HepG2 (cell line): Measurements from ENCODE around the gene IL2RA. TPM values are rescaled to one million over a fixed set of nuclear protein-coding genes. Genes with fewer than 3 reads are reported as not detected.

Source experiments
- ATAC-seq: fragments of 200-7000 bp; cut with Tn5 transposase; 3 replicates; pipeline ENCODE4 v1.9.1; 2020; ENCODE audit warnings: mild to moderate bottlenecking, moderate library complexity
- BruUV-seq: library from RNA; stranded (reverse); fragments of 400-500 nt; replicated peaks from 2 replicates; lab custom pipeline; 2021; lab: Mats Ljungman, UMichigan
- CTCF ChIA-PET: fragments of 300-600 bp; formaldehyde crosslinking; extraction: SDS; loops from one replicate; lab custom pipeline; 2021; ENCODE audit warnings: low total read pairs, inconsistent platforms, low intra/inter-chr PET ratio; lab: Yijun Ruan, JAX
- POLR2A ChIA-PET: fragments of 350-600 bp; sonication (Branson Sonifier 250); formaldehyde crosslinking; loops from one replicate; lab custom pipeline; 2020; ENCODE audit warnings: antibody characterized with exemption, inconsistent platforms; lab: Yijun Ruan, JAX
- DNase-seq: peaks from one replicate; pipeline ENCODE4 v3.0.0-alpha.2; 2015; ENCODE audit warnings: low spot score
- FAIRE-seq: peaks from 3 replicates; lab custom pipeline; 2011; peaks lifted over from hg19 to GRCh38; lab: Jason Lieb, UNC
- H2AFZ ChIP-seq: one replicate; pipeline ENCODE4 v1.6.1; 2011; ENCODE audit warnings: low read length, inconsistent platforms
- H3K27ac ChIP-seq: fragments of 300-600 bp; 3 replicates; pipeline ENCODE4 v1.8.0; 2011; ENCODE audit warnings: mixed run types, mild to moderate bottlenecking, mixed read lengths, low read length, inconsistent platforms; ENCODE audit not compliant: insufficient read depth; ENCODE audit errors: extremely low read length
- H3K27me3 ChIP-seq, 2 experiments: fragments of 200-600 bp in 1 of 2; 2 replicates in 1 of 2; 3 replicates in 1 of 2; pipeline versions ENCODE4 v1.6.0 to v1.8.0; 2011; ENCODE audit warnings: low read length in 2 of 2, mild to moderate bottlenecking in 2 of 2, moderate library complexity in 2 of 2, inconsistent platforms in 1 of 2; ENCODE audit not compliant: insufficient read depth in 2 of 2, control insufficient read depth in 1 of 2
- H3K36me3 ChIP-seq, 2 experiments: fragments of 200-600 bp in 1 of 2; replicated peaks in 1 of 2; 2 replicates in 1 of 2; 3 replicates in 1 of 2; pipeline versions ENCODE4 v1.5.1 to v1.8.0; 2011; ENCODE audit warnings: low read length in 2 of 2, inconsistent platforms in 1 of 2; ENCODE audit not compliant: insufficient read depth in 2 of 2, control insufficient read depth in 1 of 2
- H3K4me1 ChIP-seq: 2 replicates; pipeline ENCODE4 v1.5.1; 2012; ENCODE audit warnings: low read length, inconsistent platforms; ENCODE audit not compliant: insufficient read depth
- H3K4me2 ChIP-seq: 2 replicates; pipeline ENCODE4 v1.6.0; 2011; ENCODE audit warnings: low read depth, low read length, inconsistent platforms
- H3K4me3 ChIP-seq, 3 experiments: fragments of 200-600 bp in 1 of 3; sonication (generic), shearing (Covaris generic) in 1 of 3; replicated peaks in 1 of 3; 2 replicates each; pipeline ENCODE4 v1.5.1; 2011 to 2016; ENCODE audit warnings: low read length in 3 of 3, inconsistent platforms in 2 of 3, low read depth in 2 of 3, mild to moderate bottlenecking in 2 of 3, control low read depth in 1 of 3, mixed read lengths in 1 of 3; ENCODE audit not compliant: insufficient read depth in 1 of 3
- H3K79me2 ChIP-seq: one replicate; pipeline ENCODE4 v1.6.1; 2011; ENCODE audit warnings: low read length, inconsistent platforms; ENCODE audit not compliant: insufficient read depth
- H3K9ac ChIP-seq: 2 replicates; pipeline ENCODE4 v1.6.0; 2011; ENCODE audit warnings: mild to moderate bottlenecking, low read depth, low read length, inconsistent platforms; ENCODE audit not compliant: insufficient read depth
- H3K9me3 ChIP-seq: 2 replicates; pipeline ENCODE4 v1.5.1; 2012; ENCODE audit warnings: mild to moderate bottlenecking, low read length
- H4K20me1 ChIP-seq: 2 replicates; pipeline ENCODE4 v1.6.0; 2011; ENCODE audit warnings: inconsistent platforms, mild to moderate bottlenecking, low read length, moderate library complexity; ENCODE audit not compliant: insufficient read depth
- GMEB1 ChIP-seq: sonication (generic); formaldehyde crosslinking; IDR thresholded peaks from 2 replicates; pipeline ENCODE4 v1.5.1; 2020; ENCODE audit warnings: missing genetic modification reagents, mild to moderate bottlenecking, borderline replicate concordance
- PITX1 ChIP-seq: sonication (generic); formaldehyde crosslinking; IDR thresholded peaks from 2 replicates; pipeline ENCODE4 v1.5.1; 2020; ENCODE audit warnings: mild to moderate bottlenecking, missing genetic modification reagents
- THAP11 ChIP-seq: IDR thresholded peaks from 2 replicates; pipeline ENCODE4 v1.6.1; 2016; ENCODE audit warnings: missing biosample characterization, missing genetic modification reagents
- TP53 ChIP-seq: sonication (generic); formaldehyde crosslinking; conservative IDR thresholded peaks from 2 replicates; pipeline ENCODE4 v1.4.0; 2020; ENCODE audit warnings: missing genetic modification reagents
- ZKSCAN5 ChIP-seq: sonication (generic); formaldehyde crosslinking; IDR thresholded peaks from 2 replicates; pipeline ENCODE4 v1.5.1; 2020; ENCODE audit warnings: mild to moderate bottlenecking, missing genetic modification reagents
- ZNF773 ChIP-seq: sonication (generic); formaldehyde crosslinking; IDR thresholded peaks from 2 replicates; pipeline ENCODE4 v1.4.0; 2020; ENCODE audit warnings: missing genetic modification reagents, borderline replicate concordance
- in situ Hi-C: cut with HindIII; loops from 2 replicates; pipeline ENCODE4 v1.10.0; 2017; ENCODE audit warnings: low pct_unique_long_range_greater_than_20kb; ENCODE audit not compliant: extremely low pct_ligation_motif_present
- intact Hi-C: fragments of 100-400 bp; cut with micrococcal nuclease; formaldehyde crosslinking; loops from one replicate; pipeline ENCODE4 v1.10.0; 2022; ENCODE audit not compliant: unreplicated experiment
- polyA plus RNA-seq, 8 experiments: library from polyadenylated mRNA; depleted of rRNA in 3 of 8; stranded (reverse) in 7 of 8; unstranded in 1 of 8; fragments of >200 nt; fragmentation: Illumina TruSeq in 4 of 8; extraction: Trizol in 4 of 8; gene quantifications; 2 replicates each; pipeline versions ENCODE4 v1.2.1 to v1.2.3, GENCODE V29; 2011 to 2016; ENCODE audit warnings: low read depth in 4 of 8, missing spikeins in 1 of 8, mixed read lengths in 1 of 8; ENCODE audit not compliant: insufficient read depth in 1 of 8
- total RNA-seq, 5 experiments: library from RNA; depleted of rRNA; stranded (reverse); fragments of >200 nt; fragmentation: Illumina TruSeq; extraction: Trizol; gene quantifications; 2 replicates each; pipeline ENCODE4 v1.2.3, GENCODE V29; 2016; ENCODE audit warnings: low read depth in 1 of 5
- TF ChIP-seq, protein P1 (sequence below): sonication (generic); formaldehyde crosslinking; IDR thresholded peaks from 2 replicates; pipeline ENCODE4 v1.4.0; 2020; ENCODE audit warnings: mild to moderate bottlenecking, missing genetic modification reagents, borderline replicate concordance
- TF ChIP-seq, protein P2 (sequence below), 2 experiments: sonication (generic) in 1 of 2; formaldehyde crosslinking in 1 of 2; IDR thresholded peaks; 2 replicates each; pipeline versions ENCODE4 v1.4.0 to v1.6.1; 2018 to 2020; ENCODE audit warnings: missing genetic modification reagents in 2 of 2, borderline replicate concordance in 1 of 2, low read depth in 1 of 2, mild to moderate bottlenecking in 1 of 2, missing biosample characterization in 1 of 2
- TF ChIP-seq, protein P3 (sequence below): sonication (generic); formaldehyde crosslinking; IDR thresholded peaks from 2 replicates; pipeline ENCODE4 v1.8.0; 2022; ENCODE audit warnings: mild to moderate bottlenecking, missing genetic modification reagents, moderate library complexity
- TF ChIP-seq, protein P4 (sequence below): sonication (generic); formaldehyde crosslinking; IDR thresholded peaks from 2 replicates; pipeline ENCODE4 v1.4.0; 2020; ENCODE audit warnings: mild to moderate bottlenecking, missing genetic modification reagents

The IL2RA gene
- total and polyA plus RNA-seq, 2 of the 13 experiments (the other 11 are each of a cell fraction or from before 2014, with no cell fraction given): not detected

- BruUV-seq: no TSS peak
- POLR2A ChIA-PET: no interaction called here
- no peak for FAIRE-seq
These were observed 70.5 kb downstream of the IL2RA start for GRCh38 chr10:5991708-5992107.

More at GRCh38 chr10:5991708-5992107, 70.5 kb downstream of the IL2RA start:
- intact Hi-C loops (no loop called here), in situ Hi-C loops (no loop called here)
- CTCF ChIA-PET: no interaction called here
- TF ChIP-seq, protein P1, sequence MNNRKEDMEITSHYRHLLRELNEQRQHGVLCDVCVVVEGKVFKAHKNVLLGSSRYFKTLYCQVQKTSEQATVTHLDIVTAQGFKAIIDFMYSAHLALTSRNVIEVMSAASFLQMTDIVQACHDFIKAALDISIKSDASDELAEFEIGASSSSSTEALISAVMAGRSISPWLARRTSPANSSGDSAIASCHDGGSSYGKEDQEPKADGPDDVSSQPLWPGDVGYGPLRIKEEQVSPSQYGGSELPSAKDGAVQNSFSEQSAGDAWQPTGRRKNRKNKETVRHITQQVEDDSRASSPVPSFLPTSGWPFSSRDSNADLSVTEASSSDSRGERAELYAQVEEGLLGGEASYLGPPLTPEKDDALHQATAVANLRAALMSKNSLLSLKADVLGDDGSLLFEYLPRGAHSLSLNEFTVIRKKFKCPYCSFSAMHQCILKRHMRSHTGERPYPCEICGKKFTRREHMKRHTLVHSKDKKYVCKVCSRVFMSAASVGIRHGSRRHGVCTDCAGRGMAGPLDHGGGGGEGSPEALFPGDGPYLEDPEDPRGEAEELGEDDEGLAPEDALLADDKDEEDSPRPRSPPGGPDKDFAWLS (CRISPR knock-in tag): no peak
- TF ChIP-seq ZNF773 (no peak), TP53 (CRISPR knock-in tag) (no peak), PITX1 (CRISPR knock-in tag) (no peak), THAP11 (CRISPR knock-in tag) (no peak), GMEB1 (no peak), ZKSCAN5 (CRISPR knock-in tag) (no peak)
- TF ChIP-seq, protein P2, sequence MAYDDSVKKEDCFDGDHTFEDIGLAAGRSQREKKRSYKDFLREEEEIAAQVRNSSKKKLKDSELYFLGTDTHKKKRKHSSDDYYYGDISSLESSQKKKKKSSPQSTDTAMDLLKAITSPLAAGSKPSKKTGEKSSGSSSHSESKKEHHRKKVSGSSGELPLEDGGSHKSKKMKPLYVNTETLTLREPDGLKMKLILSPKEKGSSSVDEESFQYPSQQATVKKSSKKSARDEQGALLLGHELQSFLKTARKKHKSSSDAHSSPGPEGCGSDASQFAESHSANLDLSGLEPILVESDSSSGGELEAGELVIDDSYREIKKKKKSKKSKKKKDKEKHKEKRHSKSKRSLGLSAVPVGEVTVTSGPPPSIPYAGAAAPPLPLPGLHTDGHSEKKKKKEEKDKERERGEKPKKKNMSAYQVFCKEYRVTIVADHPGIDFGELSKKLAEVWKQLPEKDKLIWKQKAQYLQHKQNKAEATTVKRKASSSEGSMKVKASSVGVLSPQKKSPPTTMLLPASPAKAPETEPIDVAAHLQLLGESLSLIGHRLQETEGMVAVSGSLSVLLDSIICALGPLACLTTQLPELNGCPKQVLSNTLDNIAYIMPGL (CRISPR knock-in tag; IDR thresholded peaks at IDR 0.05; ENCODE audit: borderline replicate concordance in 1 of 2, low read depth in 1 of 2): no peak
- TF ChIP-seq, protein P3, sequence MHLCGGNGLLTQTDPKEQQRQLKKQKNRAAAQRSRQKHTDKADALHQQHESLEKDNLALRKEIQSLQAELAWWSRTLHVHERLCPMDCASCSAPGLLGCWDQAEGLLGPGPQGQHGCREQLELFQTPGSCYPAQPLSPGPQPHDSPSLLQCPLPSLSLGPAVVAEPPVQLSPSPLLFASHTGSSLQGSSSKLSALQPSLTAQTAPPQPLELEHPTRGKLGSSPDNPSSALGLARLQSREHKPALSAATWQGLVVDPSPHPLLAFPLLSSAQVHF (CRISPR knock-in tag): no peak
- TF ChIP-seq, protein P4, sequence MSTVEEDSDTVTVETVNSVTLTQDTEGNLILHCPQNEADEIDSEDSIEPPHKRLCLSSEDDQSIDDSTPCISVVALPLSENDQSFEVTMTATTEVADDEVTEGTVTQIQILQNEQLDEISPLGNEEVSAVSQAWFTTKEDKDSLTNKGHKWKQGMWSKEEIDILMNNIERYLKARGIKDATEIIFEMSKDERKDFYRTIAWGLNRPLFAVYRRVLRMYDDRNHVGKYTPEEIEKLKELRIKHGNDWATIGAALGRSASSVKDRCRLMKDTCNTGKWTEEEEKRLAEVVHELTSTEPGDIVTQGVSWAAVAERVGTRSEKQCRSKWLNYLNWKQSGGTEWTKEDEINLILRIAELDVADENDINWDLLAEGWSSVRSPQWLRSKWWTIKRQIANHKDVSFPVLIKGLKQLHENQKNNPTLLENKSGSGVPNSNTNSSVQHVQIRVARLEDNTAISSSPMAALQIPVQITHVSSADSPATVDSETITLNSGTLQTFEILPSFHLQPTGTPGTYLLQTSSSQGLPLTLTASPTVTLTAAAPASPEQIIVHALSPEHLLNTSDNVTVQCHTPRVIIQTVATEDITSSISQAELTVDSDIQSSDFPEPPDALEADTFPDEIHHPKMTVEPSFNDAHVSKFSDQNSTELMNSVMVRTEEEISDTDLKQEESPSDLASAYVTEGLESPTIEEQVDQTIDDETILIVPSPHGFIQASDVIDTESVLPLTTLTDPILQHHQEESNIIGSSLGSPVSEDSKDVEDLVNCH: no peak
- H4K20me1 ChIP-seq: no peaks in the 10 kb centered on the region
- no peak overlapping the region for H3K4me3 ChIP-seq
- H3K9me3 ChIP-seq: no peaks in the 10 kb centered on the region
- H3K4me1 ChIP-seq: no peaks in the 10 kb centered on the region
- no peak overlapping the region for H3K9ac ChIP-seq
- no peak overlapping the region for H3K4me2 ChIP-seq
- no peaks in the 10 kb centered on the region for H3K36me3 ChIP-seq
- H3K27ac ChIP-seq: no peak overlapping the region
- no peak for ATAC-seq
- no peak overlapping the region for H2AFZ ChIP-seq
- DNase-seq: no peak
- peaks cover 0 to 7% of the 10 kb centered on the region in 2 experiments; a peak in 1 of 5 replicates for H3K27me3 ChIP-seq
- H3K79me2 ChIP-seq: no peaks in the 10 kb centered on the region
